ENCODE results near the gene CDH13.

DNA sequence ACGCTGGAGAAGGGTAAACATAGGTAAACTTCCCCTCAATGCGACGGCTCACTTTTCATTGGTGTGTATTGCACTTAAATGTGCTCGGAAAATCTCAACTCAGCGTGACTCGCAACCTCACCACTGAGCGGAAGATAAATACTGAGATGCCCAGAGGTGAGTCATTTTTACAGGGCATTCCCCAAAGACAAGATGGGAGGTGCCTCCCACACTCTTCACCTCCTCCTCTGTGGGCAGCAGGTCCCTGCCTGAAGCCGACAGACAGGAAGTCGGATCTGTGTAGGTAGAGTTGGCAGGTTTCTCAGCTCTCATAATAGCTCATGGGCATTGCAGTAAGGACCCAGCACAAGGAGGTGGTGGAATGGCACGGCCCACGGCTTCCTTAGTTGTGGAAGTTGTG, 906.4 kb downstream of the CDH13 start:
- TF ChIP-seq, protein P1, sequence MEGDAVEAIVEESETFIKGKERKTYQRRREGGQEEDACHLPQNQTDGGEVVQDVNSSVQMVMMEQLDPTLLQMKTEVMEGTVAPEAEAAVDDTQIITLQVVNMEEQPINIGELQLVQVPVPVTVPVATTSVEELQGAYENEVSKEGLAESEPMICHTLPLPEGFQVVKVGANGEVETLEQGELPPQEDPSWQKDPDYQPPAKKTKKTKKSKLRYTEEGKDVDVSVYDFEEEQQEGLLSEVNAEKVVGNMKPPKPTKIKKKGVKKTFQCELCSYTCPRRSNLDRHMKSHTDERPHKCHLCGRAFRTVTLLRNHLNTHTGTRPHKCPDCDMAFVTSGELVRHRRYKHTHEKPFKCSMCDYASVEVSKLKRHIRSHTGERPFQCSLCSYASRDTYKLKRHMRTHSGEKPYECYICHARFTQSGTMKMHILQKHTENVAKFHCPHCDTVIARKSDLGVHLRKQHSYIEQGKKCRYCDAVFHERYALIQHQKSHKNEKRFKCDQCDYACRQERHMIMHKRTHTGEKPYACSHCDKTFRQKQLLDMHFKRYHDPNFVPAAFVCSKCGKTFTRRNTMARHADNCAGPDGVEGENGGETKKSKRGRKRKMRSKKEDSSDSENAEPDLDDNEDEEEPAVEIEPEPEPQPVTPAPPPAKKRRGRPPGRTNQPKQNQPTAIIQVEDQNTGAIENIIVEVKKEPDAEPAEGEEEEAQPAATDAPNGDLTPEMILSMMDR (IDR thresholded peaks at IDR 0.05) = no peak
- TF ChIP-seq POLR2A (IDR thresholded peaks at IDR 0.05; ENCODE audit: low read depth) (no peak), POLR2AphosphoS5 (IDR thresholded peaks at IDR 0.05) (no peak)

Data from esophagus muscularis mucosa (tissue), 3 donors.